ENCODE measurements around the gene TAPT1. TPM values are rescaled to one million over a fixed set of nuclear protein-coding genes. Genes with fewer than 3 reads are reported as not detected.

TAPT1 gene
- total RNA-seq, 2 donors from 2014 or later = 35.9 to 39.9 TPM

- DNase-seq = no peak
- intact Hi-C loops (cut with DNase I) = no loop called here
- no peak for ATAC-seq
These were observed 1.8 kb downstream of the TAPT1 start for GRCh38 chr4:16224264-16225166.

DNA sequence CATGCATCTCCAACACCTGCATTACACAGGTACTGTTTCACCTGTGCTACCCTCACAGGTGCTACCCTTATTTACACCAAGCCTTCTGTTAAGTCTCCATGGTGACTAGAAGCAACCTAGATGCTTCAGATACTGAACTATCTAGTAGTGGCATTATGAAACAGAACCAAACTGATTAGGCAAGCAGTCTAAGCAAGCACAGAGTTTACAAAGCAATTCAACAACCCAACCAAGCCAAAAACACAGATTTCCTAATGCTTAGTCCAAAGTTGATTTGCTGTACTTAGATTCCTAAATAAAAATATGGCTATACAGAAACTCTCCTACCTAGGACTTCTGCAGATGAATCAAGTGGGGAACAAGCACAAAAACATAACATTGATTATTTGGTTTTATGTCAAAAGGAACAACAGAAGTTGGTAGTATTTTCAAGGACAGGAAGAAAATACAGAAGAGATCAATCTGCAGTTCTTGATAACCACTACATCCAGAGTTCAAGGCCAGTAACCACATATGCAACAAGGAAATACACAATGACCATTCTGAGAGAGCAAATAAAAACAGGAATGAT is 3.2 kb downstream of the TAPT1 start:
- ATAC-seq (no peak), DNase-seq (no peak)
- intact Hi-C loops (cut with DNase I) = no loop called here

GRCh38 chr4:16218950-16219349 is 7.3 kb downstream of the TAPT1 start:
- intact Hi-C loops (cut with DNase I) = no loop called here
- DNase-seq = no peak
- no peak for ATAC-seq

DNA sequence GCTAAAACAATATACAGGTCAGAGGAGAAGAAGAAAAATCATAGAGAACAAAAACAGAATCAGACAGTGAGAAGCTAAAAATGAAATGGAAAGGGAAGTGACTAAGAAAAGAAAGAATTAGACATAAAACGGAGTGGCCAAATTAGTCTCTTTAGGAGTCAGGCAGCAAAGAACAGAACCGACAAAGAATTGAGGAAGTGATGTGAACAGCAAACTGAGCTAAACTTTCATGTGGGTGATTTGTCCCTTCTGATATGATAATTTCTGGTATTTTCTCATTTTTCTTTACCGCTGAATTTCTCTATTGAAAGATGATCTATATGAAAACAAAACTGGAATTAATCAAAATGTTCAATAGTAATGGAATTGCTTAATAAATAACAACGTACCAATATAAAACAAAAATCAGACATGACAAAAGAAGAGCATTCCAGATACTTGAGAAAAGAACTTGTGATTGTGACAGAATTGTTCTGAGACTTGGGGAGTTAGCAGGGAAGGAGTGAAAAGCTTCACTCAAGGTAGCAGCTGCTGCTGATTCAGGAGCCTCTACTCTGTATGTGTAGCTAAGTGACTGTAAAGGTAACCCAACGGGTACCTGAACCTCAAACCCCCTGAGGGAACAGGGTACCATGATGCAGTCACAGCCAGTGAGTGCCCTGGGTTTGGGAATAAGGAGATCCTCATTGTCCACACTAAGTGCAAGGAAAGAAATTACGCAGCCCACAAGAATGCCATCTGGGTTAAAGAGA is 8.8 kb downstream of the TAPT1 start:
- ATAC-seq (no peak), DNase-seq (no peak)
- intact Hi-C loops (cut with DNase I) = no loop called here

DNA sequence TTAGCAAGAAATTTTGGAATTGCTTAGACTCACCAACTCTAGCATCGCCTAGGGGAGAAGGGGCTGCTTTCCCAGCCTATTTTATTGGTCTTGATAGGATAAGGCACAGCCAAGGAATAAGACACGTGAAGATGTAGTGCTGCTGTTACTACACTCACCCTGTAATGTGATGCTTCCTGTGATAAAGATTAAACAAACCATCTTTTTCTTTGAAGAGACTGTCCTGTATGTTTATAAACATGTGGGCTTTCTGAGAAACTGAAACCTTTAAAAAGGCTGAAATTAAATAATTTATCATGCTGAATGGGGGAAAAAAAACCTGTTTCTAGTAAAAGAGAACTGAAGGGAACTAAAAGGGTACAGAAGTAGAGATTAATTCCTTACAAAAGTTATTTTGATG is 13.2 kb downstream of the TAPT1 start:
- intact Hi-C loops (cut with DNase I) = no loop called here
- DNase-seq (no peak), ATAC-seq (no peak)

GRCh38 chr4:16212138-16212782 is 14.0 kb downstream of the TAPT1 start:
- ATAC-seq (peak in 1 of 2 donors; percentile 82), DNase-seq (no peak)
- intact Hi-C loops (cut with DNase I) = no loop called here

DNA sequence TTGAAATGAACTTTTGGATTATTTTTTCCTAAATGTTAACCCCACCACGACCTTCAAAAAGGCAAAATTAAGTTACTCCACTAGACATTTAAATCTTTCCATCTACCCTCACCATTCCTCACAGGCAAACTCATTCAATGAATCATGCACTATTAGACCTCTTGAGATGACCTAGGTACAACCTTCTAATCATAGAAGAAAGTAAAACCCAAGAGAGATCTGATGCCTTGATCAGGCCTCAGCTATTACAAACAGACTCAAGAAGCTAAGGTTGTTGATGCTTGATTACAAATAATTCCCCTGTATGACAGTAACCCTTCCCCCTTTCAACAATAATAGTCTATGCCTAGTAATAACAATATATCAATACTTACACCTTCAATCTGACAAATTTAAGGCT is 18.9 kb downstream of the TAPT1 start:
- ATAC-seq (no peak), DNase-seq (no peak)
- intact Hi-C loops (cut with DNase I) = no loop called here

GRCh38 chr4:16206848-16207247 is 19.4 kb downstream of the TAPT1 start:
- intact Hi-C loops (cut with DNase I) = no loop called here
- DNase-seq = no peak
- ATAC-seq = no peak

DNA sequence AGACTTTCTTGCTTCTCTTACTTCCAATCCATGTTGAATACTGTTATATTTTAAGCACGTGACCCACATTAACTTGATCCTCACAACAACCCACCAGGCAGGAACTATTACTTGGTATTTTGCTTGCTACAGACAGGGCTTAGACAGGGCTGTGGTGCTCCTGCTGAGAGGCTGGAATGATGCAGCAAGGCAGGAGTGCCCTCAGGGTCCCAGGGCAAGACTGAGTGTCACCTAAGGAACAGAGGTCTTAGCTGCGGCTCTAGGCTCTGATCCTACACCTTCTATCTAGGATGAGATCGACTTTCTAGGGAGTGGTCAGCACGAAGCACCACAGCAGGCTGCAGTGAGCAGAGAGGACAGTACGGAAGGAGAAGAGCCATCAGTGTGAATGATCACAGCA is 20.0 kb downstream of the TAPT1 start:
- intact Hi-C loops (cut with DNase I) = no loop called here
- DNase-seq = no peak
- ATAC-seq = no peak

GRCh38 chr4:16205298-16206164 is 20.7 kb downstream of the TAPT1 start:
- DNase-seq (no peak), ATAC-seq (peak; percentile 44 to 51)
- intact Hi-C loops (cut with DNase I) = no loop called here

DNA sequence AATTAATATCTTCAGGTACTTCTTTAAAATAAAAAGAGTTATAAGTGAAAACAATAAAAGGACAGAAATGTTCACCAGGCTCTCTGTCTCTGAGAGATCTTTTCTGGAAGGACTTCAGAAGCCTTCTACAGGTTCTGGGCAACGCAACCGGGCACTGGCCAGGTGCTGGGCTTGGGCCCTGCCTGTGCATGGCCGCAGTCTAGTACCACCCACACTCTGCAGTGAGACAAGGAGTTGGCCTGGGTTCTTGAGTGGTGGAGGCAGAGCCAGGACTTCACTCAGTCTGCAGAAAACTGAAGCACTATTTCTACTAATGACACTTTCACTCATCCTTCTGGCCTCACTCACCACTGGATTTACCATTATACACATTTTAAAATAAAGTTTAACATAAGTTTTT is 21.8 kb downstream of the TAPT1 start:
- DNase-seq = no peak
- ATAC-seq = peak in 1 of 2 donors; percentile 48
- intact Hi-C loops (cut with DNase I) = no loop called here

- ATAC-seq (no peak), DNase-seq (no peak)
- intact Hi-C loops (cut with DNase I) = no loop called here
These were observed 23.2 kb downstream of the TAPT1 start for GRCh38 chr4:16203083-16203482.

DNA sequence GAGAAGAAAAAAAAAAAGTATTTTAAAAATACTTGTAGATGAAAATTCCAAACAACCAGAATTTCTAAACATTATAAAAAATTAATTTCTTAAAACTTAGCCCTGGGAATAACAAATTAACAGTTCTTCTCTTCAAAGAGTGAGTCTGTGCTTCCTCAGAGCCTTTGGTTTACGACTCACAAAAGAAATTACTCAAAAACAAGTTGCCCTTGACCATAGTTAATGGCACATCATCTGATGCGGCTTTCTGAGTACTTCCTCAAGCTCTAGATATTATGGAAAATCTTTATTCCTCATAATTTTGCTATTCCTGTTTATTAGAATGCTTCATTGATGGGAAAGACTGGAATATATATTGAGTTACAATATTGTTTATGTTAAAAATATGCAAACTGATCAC is 23.7 kb downstream of the TAPT1 start:
- ATAC-seq (no peak), DNase-seq (no peak)
- intact Hi-C loops (cut with DNase I) = no loop called here

DNA sequence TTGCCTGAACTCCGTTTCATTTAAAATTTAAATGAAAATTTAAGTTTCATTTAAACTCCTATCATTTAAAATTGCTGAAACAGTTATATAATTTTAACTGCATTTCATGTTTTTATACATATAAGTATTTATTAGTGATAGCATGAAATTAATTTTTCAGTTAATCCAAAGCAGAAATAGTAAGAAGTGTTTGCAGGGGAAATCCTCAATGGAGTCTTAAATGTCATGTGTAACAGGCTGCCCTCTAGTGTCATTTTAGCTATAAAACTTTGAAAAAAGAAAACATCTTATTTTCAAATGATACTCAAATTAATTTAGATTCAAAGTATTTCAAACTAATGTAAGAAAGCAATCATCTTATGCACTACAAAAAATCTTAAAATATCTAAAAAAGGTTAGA is 27.2 kb downstream of the TAPT1 start:
- intact Hi-C loops (cut with DNase I) = loop anchor here (2.0 to 10.0 kb wide), 3 partner anchors 63 to 174 kb away; no protein-coding TSS in a partner anchor
- no peak for DNase-seq
- no peak for ATAC-seq

DNA sequence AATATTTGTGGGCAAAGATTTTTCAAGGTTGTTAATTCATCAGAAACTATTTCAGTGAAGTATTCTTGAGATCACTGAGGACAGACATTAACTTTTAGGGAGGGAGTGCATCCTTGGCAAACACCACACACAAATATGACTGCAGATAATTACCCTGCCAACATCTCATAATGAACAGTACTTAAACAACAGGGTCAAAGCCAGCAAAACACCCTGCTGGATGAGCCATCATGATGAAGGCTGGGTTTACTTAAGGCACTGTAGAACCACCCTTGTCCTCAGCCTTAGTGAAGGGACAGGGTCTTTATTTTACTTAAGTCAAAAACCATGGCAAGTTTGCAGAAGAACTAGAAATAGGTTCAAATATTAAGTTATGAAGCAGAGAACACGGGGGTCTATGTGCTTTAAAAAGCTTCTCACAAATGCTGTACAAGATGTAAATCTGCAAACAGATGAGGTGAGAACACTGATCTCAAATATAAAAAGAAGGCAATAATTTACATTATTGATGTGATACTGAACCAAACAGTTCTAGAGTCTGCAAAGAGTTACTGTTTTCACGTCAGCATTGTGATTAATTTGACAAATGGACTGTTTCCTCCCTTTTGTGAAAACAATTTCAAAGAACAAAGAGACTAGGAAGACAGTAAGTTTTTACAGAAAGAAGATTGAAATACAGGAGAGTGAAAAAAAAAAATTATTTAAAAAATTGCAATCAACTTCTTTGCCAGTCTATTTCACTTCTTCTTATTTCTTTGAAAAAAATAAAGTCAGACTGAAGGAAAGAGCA is 28.2 kb downstream of the TAPT1 start:
- ATAC-seq (peak; percentile 45 to 82), DNase-seq (no peak)
- intact Hi-C loops (cut with DNase I) = loop anchor here (2.0 to 10.0 kb wide), 3 partner anchors 64 to 173 kb away; no protein-coding TSS in a partner anchor

GRCh38 chr4:16196482-16197393 is 29.5 kb downstream of the TAPT1 start:
- ATAC-seq = peak; percentile 88 to 90
- no peak for DNase-seq
- intact Hi-C loops (cut with DNase I) = loop anchor here (5.0 to 10.0 kb wide), 2 partner anchors 66 to 172 kb away; no protein-coding TSS in a partner anchor

GRCh38 chr4:16195209-16195608 is 31.1 kb downstream of the TAPT1 start:
- DNase-seq (no peak), ATAC-seq (no peak)
- intact Hi-C loops (cut with DNase I) = loop anchor here (5.0 to 10.0 kb wide), 2 partner anchors 67 to 170 kb away; no protein-coding TSS in a partner anchor

Measured in left cardiac atrium (tissue), 4 donors.